HG03095 (cell line): Measurements from ENCODE around the gene NBR1.
"Not testable (repeated sequence)": the region's sequence is repeated elsewhere in the genome, so short reads cannot be mapped to it uniquely, and the experiment has no call there.

ENCODE experiments used
- ATAC-seq: cut with Tn5 transposase; IDR thresholded peaks from one replicate; pipeline ENCODE4 v1.9.1; 2021; ENCODE audit warnings: moderate library complexity; ENCODE audit not compliant: unreplicated experiment

The NBR1 gene

GRCh38 chr17:43212641-43213490 is 41.9 kb downstream of the NBR1 start:
- no peak for ATAC-seq

DNA sequence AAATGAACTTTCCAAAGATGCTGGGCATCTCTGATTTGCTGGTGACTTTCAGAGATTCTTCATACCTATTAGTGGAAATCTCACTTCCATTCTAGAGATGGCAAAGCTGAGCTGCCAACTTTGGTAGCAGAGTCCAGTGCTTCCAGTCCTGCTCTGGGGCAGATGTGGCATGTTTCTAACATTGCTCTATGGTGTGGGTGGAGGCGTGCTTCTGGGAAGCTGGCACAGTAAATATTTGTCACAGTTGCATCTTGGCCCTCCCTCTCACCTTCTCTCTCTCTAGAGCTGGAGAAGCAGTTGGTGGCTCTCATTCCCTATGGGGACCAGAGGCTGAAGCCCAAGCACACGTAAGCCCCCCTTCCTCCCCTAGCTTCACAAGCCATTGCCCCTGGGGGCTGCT is 42.5 kb downstream of the NBR1 start:
- ATAC-seq: no peak

DNA sequence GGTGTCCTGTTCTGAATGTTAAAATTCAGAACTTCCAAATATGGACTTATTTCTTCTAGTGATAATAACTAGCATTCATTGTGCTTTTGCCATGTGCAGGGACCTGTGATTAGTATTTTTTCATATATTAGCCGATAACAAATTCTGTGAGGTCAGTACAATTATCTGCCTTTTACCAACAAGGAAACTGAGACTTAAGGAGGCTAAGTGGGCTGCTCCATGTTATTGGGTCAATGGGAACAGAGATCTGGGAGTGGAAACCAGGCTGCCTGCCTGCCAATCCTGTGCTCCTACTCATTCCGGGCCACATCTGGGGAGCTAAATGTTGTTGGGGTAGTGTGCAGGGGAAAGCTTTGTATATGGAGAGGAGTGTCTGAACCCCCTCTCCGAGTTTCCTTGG is 44.3 kb downstream of the NBR1 start:
- ATAC-seq: no peak

DNA sequence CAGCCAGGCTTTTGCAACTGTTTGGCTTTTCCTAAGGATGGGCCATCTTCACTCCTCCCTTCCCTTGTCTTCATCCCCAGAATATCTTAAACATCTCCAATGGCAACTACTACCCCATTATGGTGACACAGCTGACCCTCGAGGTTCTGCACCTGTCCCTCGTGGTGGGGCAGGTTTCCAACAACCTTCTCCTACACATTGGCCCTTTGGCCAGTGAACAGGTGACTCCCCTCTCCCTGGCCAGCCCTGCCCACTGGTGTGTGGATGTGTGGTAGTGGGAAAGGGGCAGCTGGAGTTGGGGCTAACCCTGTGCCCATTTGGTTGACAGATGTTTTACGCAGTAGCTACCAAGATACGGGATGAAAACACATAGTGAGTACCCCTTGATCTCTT is 45.4 kb downstream of the NBR1 start:
- ATAC-seq: no peak

DNA sequence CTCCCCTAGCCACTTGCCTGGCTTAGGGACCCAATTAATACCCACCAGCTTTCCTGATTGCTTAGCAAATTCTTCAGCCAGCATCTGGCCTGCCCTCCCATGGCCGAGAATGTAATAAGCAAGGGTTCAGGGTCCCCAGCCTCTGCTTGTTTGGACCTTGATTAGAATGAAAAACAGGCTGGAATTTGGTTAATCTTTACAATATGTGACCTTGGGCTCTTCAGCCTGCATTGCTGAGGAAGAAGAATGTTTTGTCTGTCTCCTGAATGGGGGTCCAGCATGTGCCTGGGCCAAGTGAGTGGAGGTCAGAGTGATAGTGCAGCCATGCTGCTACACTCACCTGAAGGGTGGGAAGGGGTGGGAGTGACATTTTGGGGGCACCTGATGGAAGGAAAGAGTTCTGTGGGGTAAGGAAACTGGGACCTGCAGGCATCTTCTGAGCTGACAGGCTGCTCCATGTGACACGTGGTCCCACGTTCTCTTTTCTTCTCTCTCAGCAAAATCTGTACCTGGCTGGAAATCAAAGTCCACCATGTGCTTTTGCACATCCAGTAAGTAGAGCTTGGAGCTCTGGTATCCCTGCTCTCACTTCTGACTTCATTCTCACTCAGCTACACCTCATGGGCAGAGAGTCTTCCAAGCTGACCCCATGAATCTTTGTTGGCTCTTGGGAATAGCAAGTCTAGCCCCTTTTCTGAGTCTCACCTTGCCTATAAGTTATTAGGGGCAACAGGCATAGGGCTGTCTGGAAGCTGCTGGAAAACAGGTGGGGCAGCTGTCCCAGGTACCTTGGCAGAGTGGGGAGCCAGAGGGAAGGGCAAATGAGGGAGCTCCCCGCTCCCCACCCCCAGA is 46.0 kb downstream of the NBR1 start:
- ATAC-seq: no peak

GRCh38 chr17:43217614-43218087 is 46.6 kb downstream of the NBR1 start:
- ATAC-seq: no peak

DNA sequence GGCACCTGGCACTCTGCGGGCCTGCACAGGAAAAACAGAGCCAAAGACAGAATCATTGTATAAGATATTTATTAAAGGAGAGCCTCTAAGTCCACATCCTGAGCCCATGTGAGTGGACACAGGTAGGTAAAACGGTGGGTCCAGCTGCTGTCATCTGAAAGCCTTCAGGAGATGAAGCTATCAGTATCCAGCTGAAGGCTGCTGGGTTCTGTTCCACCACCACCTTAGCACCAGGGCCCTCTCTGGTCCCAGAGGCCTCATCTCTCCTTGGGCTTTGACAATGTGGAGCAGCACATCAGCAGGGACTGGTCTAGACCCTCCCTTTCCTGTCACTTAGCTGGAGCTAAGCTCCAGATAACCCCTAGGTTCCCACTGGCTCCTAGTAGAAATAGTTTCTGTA is 48.0 kb downstream of the NBR1 start:
- no peak for ATAC-seq

GRCh38 chr17:43219746-43220380 is 48.8 kb downstream of the NBR1 start:
- ATAC-seq: no peak

DNA sequence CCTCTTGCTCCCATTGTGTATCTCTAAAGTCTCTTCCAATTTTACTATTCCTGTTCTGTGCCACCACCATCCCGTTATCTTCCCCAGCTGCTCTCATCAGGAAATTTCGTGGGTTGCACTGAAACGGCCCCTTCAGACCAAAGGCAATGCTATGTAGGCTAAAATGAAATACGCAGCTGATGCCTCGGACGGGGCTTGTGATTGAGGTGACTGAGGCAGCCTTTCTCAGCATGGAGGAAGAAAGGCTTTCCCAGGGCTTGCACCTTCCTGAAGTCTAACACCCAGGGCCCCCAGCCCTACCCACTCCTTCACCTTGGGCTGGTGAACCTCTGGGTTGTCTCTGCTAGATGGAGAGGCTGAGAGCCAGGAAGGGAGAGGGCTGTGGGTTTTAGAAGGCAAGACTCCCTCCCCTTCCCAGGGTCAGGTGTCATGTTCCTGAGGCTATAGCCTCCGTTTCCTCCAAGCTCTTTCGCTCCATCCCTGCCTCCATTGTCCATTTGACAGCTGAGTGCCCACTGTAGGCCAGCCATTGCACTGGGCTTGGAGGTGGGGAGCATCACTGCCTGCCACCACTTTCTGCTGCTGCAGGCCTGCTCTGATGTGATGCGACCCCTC is 49.6 kb downstream of the NBR1 start:
- ATAC-seq: no peak

- no peak for ATAC-seq
Observed at GRCh38 chr17:43224146-43224705, 53.2 kb downstream of the NBR1 start.

- ATAC-seq: no peak
Observed at GRCh38 chr17:43226393-43226792, 55.4 kb downstream of the NBR1 start.

GRCh38 chr17:43228020-43228782 is 57.2 kb downstream of the NBR1 start, which contains the start of gene CCDC200:
CCDC200 (minus strand) TSS chr17:43228623; CDS start chr17:43228554, 69 bp downstream.
- ATAC-seq: not testable (repeated sequence)

GRCh38 chr17:43231205-43232020 is 60.4 kb downstream of the NBR1 start:
- not testable (repeated sequence) for ATAC-seq

- ATAC-seq: not testable (repeated sequence)
Observed at GRCh38 chr17:43232021-43232699, 61.1 kb downstream of the NBR1 start.

DNA sequence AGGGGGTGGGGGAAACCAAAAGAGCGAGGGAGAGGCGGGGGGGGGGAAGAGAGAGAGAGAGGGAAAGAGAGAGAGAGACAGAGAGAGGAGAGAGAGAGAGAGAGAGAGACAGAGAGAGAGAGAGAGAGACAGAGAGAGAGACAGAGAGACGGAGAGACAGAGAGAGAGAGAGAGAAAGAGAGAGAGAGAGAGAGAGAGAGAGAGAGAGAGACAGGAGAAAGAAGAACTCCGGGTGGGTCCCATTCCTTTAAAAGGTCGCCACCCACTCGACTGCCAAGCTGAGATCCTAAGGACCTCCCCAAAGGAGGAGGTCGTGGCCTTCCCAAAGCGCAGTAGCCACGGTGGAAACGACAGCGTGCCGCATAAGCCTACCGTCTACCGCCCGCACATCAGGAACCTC is 62.2 kb downstream of the NBR1 start:
- not testable (repeated sequence) for ATAC-seq

DNA sequence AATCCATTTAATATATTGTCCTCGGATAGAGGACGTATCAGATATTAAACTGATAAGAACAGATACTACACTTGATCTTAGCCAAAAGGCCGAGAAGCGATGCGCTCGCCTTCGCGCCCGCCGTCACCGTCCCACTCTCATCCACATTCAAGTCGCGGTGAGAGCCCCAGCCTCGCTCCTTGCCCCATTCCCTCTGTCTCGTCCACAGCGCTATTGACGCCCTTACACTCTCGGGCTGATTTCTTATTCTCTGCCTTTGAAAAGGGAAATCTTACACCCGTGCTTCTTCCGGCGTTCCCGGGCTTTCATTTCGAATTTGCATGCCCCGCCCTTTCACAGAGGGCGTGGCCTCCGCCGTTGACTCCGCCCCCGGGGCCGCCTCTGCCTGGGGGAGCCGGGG is 62.9 kb downstream of the NBR1 start, which contains the start of gene RNU2-1:
TSS of gene RNU2-1 (minus strand) at position 101 of the 400 bp plus-strand sequence.
- ATAC-seq: not testable (repeated sequence)

- not testable (repeated sequence) for ATAC-seq
Observed at GRCh38 chr17:43239597-43239996, 68.6 kb downstream of the NBR1 start.
